Occipital lobe (tissue), 2 donors: Measurements from ENCODE around the gene TAPT1. TPM values are rescaled to one million over a fixed set of nuclear protein-coding genes. Genes with fewer than 3 reads are reported as not detected.
"Not testable (repeated sequence)": the region's sequence is repeated elsewhere in the genome, so short reads cannot be mapped to it uniquely, and the experiment has no call there.

Experiments
- DNase-seq: peaks from one replicate; lab custom pipeline; 2025; lab: John Stamatoyannopoulos, UW
- total RNA-seq: library from RNA; depleted of rRNA; stranded (reverse); fragments of >200 nt; gene quantifications from one replicate; pipeline ENCODE4 v1.2.3, GENCODE V29; 2014

Gene TAPT1, protein sequence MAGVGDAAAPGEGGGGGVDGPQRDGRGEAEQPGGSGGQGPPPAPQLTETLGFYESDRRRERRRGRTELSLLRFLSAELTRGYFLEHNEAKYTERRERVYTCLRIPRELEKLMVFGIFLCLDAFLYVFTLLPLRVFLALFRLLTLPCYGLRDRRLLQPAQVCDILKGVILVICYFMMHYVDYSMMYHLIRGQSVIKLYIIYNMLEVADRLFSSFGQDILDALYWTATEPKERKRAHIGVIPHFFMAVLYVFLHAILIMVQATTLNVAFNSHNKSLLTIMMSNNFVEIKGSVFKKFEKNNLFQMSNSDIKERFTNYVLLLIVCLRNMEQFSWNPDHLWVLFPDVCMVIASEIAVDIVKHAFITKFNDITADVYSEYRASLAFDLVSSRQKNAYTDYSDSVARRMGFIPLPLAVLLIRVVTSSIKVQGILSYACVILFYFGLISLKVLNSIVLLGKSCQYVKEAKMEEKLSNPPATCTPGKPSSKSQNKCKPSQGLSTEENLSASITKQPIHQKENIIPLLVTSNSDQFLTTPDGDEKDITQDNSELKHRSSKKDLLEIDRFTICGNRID
- 62.7 TPM for total RNA-seq

DNA sequence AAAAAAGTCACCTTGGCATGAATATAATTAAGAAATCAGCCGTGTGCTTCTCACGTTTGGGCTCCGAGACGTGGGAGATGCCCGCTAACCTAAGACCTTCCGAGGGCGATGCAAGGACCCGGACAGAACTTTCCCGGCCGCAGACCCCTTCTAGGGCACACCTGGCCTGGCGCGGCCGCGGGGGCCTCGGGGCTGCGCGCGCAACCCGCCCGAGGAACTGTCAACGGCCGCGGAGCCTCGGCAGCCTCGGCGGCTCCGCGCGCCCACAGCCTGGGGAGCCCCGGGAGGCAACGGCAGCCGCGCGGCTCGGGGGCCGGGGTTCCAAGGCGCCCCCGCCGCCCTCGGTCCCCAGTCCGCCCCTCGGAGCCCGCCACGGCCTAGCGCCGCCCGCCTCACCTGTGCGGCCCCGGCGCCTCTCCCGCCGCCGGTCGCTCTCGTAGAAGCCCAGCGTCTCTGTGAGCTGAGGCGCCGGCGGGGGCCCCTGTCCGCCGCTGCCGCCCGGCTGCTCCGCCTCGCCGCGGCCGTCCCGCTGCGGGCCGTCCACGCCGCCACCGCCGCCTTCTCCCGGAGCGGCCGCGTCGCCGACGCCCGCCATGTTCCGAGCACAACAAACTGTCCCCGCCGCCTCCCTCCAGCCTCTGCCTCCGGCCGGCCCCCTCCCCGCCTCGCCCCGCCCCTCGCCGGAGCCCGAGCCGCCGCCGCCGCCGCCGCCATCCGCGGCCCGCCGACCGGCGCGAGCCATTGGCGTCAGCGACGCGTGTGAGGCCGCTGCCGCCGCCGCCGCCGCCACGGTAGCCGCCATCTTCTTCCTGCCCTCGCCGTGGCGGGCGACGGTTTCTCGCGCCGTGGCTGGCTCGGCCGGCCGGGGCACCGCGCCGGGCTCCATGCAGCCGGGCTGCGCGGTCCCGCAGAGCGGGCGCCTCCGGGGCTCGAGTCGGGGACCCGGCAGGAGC lies at the start of gene TAPT1:
Gene TAPT1, minus strand, starts transcription at position 609 of the 953 bp plus-strand sequence. Its CDS starts 14 bp downstream, at position 595.
- peak; percentile 68 for DNase-seq

- DNase-seq, result no peak
Measured at GRCh38 chr4:16271411-16271810, 45.1 kb upstream of the TAPT1 start.

DNA sequence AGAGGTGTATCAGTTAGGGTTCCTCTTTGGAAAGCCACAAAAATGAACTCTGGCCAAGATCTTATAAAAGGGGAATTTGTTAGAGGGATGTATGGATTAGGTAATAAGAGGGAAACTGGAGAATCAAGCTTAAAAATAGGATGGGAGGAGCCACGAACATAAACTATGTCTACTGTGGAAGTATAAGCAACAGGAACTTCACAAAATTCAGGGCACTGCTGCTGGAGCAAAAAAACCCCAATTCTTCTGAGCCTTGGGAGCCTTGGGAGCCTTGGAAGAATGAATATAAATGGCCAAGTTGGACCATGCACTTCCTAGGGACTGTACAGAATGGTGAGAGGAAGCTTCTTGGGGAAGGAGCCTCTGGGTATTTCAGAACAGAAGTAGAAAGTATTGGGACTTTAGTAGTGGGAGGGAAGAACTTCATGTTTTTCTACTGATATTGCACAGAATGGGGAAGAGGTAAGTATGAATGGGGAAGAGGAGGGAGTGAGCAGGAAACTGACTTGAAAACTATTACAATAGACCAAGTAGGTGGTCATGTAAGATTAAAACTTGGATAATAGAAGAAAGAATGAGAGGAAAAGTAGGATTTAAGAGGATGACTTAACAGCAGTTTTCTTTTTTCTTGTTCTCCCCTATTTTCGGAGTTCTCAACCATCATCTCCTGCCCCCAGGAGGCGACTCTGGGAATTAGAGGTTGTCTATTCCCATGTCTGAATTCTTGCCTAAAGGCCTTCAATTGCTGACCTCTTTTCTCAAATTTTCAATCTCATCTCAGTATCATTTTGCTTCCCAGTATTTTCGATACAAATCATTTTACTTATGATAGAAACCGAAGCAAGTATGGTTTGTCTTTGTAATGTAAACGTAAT lies 44.4 kb upstream of the TAPT1 start:
- no peak for DNase-seq

- DNase-seq, result not testable (repeated sequence)
Measured at GRCh38 chr4:16269742-16270453, 43.6 kb upstream of the TAPT1 start.

DNA sequence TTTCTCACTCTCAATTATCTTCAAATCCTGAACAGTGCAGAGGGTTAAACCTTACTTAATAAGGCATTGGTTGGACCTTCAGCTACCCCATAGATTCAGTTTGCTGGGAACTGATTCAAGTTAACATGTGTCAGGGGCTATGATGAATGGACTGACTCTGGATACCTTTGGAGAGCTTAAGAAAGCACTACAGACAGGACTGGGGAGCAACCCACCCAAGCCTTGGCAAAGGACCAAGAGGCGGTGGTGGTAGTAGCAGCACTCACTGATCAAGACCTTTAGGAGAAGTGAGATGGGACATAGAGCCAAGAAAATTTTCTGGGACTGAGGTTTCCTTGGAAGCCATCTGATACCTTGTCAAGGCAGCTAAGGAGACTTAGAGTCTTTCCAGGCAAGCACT lies 43.0 kb upstream of the TAPT1 start:
- DNase-seq, result no peak

DNA sequence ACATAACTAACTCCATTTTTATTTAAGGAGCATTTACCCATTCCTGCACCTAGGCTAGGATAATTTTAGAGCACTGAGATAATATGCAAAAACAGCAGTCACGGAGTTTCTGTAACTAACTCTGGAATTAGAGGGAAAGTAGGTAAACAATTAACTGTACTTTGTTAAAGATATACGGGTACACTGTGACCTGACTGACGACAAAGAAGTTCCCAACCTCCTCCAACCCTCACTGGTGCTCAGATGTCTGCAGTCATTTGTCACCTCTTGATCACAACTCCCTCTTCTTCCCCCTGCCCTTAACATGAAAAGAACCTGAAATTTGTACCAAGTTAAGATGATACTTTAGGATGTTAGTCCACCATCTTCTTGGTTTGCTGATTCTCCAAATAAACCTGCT lies 42.0 kb upstream of the TAPT1 start:
- DNase-seq, result no peak

DNA sequence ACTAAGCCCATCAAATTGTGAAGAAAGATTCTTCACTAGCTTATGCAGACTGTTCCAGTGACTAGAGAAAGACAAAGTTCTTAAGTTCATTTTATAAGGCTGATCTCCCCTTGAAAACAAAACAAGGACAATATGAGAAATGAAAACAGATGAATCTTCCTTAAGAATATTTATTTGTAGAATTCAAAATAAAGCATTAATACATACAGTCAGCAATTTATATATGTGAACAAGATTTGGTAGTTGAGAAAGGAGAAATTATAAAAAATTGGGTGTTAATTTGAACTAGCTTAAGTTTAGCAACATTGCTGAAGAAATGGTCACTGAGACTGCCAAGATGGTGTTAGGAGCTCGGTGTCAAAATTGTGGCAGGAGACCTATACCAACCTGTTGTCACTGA lies 41.4 kb upstream of the TAPT1 start:
- no peak for DNase-seq

DNA sequence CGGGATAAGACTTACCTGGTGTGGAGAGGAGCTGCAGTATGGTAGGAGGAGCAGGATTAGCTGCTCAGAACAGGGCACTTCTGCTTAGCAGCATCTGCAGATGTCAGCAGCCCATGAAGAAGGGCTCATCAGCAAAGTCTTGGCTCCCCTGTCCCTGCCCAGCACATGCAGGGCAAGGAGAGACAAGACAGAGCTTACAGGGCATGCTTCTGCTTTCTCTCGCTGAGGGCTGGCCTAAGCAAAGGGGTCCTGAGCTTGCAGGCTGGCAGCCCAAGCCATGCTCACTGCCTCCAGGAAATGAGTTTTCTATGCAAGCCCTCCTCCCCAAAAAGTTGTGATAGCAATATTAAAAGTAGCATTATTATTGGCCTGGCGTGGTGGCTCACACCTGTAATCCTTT lies 39.5 kb upstream of the TAPT1 start:
- DNase-seq, result no peak

DNA sequence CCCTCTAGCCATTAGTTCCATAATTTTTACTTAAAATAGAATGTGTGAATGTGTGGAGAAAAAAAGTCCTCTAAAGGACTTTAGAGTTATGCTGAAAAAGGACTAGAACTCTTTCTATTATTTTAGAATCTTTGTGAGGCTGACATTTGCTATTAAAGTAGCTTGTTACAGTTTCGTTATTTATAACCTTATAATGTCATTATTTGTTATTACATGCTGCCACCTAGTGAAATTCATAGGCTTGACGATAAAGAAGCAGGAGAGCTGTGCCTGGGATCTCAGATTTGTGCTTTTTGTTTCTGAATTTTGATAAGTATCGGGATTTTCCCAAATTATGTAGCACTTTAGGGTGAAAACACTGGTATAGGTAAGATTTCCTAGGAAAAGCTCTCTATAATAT lies 38.5 kb upstream of the TAPT1 start:
- no peak for DNase-seq

- no peak for DNase-seq
Measured at GRCh38 chr4:16263056-16263455, 36.8 kb upstream of the TAPT1 start.

- DNase-seq, result no peak
Measured at GRCh38 chr4:16262188-16262587, 35.9 kb upstream of the TAPT1 start.

- no peak for DNase-seq
Measured at GRCh38 chr4:16261313-16261878, 35.1 kb upstream of the TAPT1 start.

DNA sequence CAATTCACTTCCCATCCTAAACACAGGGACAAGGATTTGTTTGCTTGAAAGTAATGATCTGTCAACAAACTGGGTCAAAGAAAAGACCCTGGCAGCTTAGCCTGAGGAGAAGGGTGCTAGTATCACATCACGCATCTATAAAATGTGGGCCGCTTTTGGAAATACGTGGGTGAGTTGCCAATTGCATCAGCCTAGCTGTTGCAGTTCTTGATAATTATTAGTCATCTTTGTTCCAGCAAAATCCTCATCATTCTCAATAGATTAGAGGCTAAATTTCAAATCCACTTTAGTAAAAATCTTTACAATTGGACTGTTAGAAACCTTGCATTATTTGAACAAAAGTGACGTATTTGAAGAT lies 33.6 kb upstream of the TAPT1 start:
- DNase-seq, result no peak

- no peak for DNase-seq
Measured at GRCh38 chr4:16259241-16259888, 33.1 kb upstream of the TAPT1 start.

DNA sequence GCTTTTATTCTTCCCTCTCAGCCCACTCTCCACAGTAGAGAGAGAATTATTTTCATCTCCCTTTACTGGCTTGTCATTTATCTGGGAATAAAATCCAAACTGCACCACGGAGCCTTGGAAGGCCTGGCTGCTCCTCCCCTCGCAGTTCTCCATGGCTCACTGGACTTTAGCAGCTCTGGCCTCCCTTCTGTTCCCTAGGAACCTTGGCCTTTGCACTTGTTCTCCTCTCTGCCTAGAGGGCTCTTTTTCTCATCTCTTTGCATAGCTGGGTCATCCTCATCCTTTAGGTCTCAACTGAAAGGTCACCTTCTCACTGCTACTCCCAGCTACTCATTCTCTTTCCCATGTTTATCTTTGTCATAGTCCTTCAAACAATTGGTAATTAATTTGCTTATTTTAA lies 31.3 kb upstream of the TAPT1 start:
- no peak for DNase-seq

DNA sequence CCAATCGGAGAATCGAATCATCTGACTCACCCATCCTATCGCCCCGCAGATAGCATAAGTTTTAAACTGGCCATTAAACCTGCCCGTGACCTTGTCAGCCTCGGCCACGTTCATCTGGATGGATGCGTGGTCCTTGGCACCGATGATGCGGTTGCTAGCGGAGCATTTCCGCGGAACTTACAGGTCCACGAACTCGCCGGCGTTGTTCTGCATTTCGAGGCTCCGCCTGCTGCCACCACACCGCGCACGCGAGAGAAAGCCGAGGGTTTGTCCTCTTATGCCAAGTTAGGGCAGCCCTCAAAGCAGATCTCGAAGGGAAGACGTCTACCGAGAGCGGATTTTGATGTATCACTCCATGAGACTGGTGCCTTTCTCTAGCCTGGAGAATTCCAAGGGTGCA lies 30.1 kb upstream of the TAPT1 start:
- no peak for DNase-seq

DNA sequence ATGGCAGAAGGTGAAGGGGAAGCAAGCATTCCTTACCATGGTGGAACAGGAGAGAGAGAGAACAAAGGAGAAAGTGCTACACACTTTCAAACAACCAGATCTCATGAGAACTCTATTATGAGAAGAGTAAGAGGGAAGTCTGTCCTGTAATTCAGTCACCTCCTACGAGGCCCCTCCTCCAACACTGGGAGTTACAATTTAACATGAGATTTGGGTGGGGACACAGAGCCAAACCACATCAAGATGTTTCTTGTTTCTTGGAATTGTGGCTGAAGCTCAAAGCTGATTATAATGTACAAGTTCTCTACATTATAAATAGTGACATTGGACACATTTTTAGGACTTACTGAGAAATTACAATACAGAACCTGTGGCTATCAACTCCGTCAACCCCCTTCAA lies 29.5 kb upstream of the TAPT1 start:
- DNase-seq, result no peak

GRCh38 chr4:16253127-16253960 lies 27.1 kb upstream of the TAPT1 start:
- DNase-seq, result no peak
